ENCODE measurements around the gene MCF2L2. TPM values are rescaled to one million over a fixed set of nuclear protein-coding genes. Genes with fewer than 3 reads are reported as not detected.

MCF2L2 gene
- total and polyA plus RNA-seq, 2 of the 13 experiments (the other 11 are each of a cell fraction or from before 2014, with no cell fraction given) = not detected

- TF ChIP-seq, protein P1, sequence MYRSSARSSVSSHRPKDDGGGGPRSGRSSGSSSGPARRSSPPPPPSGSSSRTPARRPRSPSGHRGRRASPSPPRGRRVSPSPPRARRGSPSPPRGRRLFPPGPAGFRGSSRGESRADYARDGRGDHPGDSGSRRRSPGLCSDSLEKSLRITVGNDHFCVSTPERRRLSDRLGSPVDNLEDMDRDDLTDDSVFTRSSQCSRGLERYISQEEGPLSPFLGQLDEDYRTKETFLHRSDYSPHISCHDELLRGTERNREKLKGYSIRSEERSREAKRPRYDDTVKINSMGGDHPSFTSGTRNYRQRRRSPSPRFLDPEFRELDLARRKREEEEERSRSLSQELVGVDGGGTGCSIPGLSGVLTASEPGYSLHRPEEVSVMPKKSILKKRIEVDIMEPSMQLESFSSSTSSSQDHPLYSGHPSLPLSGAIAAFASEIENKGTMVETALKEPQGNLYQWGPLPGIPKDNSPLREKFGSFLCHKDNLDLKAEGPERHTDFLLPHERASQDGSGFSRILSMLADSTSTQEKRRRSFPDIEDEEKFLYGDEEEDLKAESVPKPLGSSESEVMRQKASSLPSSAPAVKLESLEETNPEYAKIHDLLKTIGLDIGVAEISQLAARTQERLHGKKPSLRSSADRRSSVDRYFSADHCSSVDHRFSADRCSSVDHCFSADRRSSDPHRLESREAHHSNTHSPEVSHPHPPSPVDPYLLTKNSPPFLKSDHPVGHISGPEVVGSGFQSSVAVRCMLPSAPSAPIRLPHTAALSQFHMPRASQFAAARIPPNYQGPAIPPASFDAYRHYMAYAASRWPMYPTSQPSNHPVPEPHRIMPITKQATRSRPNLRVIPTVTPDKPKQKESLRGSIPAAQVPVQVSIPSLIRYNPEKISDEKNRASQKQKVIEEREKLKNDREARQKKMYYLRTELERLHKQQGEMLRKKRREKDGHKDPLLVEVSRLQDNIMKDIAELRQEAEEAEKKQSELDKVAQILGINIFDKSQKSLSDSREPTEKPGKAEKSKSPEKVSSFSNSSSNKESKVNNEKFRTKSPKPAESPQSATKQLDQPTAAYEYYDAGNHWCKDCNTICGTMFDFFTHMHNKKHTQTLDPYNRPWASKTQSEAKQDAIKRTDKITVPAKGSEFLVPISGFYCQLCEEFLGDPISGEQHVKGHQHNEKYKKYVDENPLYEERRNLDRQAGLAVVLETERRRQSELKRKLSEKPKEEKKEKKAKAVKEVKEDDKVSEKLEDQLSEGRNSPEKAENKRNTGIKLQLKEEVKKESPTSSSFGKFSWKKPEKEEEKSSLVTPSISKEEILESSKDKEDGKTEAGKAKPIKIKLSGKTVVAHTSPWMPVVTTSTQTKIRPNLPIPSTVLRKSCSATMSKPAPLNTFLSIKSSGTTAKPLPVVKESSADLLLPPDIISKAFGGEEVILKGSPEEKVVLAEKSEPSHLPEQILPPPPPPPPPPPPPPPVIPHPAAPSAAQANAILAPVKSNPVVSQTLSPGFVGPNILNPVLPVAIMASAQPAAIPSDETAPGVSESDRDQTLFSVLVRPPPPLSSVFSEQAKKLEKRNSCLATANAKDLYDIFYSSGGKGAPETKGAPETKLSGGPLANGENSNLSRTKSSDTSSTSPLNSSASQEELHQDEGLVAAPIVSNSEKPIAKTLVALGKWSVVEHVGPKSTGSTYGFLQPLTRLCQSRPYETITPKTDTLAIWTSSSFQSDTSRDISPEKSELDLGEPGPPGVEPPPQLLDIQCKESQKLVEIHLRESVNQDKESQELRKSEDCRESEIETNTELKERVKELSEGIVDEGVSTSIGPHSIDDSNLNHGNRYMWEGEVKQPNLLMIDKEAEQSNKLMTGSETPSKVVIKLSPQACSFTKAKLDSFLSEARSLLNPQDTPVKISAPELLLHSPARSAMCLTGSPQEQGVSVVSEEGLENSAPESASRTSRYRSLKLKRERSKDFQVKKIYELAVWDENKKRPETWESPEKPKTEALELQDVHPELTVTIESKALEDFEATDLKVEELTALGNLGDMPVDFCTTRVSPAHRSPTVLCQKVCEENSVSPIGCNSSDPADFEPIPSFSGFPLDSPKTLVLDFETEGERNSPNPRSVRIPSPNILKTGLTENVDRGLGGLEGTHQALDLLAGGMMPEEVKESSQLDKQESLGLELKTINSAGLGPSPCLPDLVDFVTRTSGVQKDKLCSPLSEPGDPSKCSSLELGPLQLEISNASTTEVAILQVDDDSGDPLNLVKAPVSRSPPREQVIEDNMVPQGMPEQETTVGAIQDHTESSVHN (CRISPR knock-in tag; IDR thresholded peaks at IDR 0.05) = no peak
- TF ChIP-seq REST (IDR thresholded peaks at IDR 0.05; ENCODE audit: borderline replicate concordance in 1 of 2, low read depth in 1 of 2, low read length in 2 of 2) (no peak), PCBP1 (IDR thresholded peaks at IDR 0.05; ENCODE audit: borderline replicate concordance, low read depth, low read length) (no peak), PCBP2 (optimal IDR thresholded peaks at IDR 0.05; ENCODE audit: low read depth, low read length, poor library complexity, severe bottlenecking) (no peak)
These were observed 220.2 kb downstream of the MCF2L2 start (continued) for GRCh38 chr3:183208260-183208659.

Measured in HepG2 (cell line).